Stromal cell of bone marrow (primary cell): ENCODE results near the gene HAPSTR1.

ENCODE experiments used
- DNase-seq: peaks from one replicate; pipeline ENCODE4 v3.0.0-alpha.2; 2012; ENCODE audit warnings: low read depth

HAPSTR1 gene

DNA sequence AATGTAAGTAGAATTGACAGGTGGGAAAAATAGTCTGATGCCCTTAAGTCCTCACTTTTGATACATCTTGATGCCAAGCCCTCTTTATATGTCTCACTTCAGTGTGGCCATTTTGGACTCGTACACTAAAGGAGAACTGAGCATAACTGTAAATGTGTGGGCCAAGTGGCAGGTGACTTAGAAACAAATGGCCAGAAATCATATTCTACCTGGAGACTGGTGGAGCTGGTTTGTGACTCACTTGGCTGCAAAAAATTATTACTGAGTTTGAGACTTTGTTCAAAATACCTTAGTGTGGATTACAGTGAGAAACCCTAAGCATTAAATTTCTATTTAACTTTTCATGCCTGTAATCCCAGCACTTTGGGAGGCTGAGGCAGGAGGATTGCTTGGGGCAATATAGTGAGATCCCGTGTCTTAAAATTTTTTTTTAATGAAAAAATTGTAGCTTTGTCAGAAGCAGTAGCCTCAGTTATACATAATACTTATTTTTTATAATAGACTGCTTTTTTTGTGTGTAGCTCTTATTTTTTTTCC, 5.0 kb downstream of the HAPSTR1 start:
- no peak for DNase-seq

DNA sequence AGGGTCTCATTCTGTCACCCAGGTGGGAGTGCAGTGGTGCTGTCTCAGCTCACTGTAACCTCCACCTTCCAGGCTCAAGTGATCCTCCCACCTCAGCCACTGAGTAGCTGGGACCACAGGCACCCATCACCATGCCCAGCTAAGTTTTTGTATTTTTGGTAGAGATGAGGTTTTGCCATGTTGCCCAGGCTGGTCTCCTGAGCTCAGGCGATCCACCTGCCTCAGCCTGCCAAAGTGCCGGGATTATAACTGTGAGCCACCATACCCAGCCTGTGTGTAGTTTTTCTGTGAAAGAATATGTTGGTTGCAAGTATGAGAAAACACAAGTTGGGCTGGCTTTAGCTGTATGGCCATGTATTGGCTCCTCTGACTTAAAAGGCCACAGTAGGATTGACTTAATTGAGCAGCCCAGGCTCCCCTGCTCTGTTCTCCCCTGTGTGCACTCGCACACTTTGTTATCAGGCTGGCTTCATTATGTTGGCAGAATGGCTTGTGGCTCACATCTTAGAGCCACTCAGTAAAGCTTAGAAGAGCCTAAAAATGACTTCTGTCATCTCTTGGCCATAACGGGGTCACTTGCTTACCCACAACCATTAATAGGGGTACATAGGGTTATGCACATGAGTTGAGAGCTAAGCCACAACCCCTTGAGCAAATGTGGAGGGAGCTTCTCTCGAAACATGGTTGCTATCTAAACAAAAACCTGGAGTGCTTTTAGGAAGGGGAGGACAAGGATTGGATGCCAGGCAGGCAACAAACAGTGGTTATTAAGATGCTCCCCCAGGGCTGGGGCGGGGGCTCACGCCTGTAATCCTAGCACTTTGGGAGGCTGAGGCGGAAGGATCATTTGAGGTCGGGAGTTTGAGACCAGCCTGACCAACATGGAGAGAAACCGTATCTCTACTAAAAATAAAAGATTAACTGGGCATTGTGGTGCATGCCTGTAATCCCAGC, 6.1 kb downstream of the HAPSTR1 start:
- no peak for DNase-seq

- no peak for DNase-seq
Observed at GRCh38 chr16:9098377-9099090, 7.1 kb downstream of the HAPSTR1 start.

DNA sequence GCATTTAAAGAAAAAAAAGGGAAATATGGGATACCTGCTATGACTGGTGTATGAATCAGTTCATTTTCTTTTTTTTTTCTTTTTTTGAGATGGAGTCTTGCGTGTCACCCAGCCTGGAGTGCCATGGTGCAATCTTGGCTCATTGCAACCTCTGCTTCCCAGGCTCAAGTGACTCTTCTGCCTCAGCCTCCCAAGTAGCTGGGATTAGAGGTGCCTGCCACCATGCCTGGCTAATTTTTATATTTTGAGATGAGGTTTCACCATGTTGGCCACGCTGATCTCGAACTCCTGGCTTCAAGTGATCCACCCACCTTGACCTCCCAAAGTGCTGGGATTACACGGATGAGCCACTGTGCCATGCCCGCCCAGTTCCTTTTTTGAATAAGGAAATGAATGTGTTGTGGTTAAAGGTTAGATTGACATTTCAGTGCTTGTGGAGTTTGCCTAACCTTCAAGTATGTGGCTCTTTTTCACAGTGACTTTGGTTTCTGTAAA, 7.7 kb downstream of the HAPSTR1 start:
- DNase-seq = no peak

GRCh38 chr16:9102379-9102778, 10.9 kb downstream of the HAPSTR1 start:
- peak; percentile 53 for DNase-seq

DNA sequence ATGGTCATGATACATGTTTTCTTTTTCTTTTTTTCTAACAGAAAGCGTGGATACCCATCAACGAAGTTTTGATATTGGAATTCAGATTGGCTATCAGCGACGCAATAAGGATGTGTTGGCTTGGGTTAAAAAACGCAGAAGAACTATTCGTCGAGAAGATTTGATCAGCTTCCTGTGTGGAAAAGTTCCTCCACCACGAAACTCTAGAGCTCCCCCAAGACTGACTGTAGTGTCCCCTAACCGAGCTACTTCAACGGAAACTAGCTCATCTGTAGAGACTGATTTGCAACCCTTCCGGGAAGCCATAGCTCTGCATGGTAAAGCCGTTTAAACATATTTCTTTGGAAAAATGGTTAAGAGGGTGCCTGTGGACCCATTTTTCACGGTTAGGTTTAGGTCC, 11.5 kb downstream of the HAPSTR1 start:
- DNase-seq = no peak

- DNase-seq = no peak
Observed at GRCh38 chr16:9103546-9103945, 12.1 kb downstream of the HAPSTR1 start.

DNA sequence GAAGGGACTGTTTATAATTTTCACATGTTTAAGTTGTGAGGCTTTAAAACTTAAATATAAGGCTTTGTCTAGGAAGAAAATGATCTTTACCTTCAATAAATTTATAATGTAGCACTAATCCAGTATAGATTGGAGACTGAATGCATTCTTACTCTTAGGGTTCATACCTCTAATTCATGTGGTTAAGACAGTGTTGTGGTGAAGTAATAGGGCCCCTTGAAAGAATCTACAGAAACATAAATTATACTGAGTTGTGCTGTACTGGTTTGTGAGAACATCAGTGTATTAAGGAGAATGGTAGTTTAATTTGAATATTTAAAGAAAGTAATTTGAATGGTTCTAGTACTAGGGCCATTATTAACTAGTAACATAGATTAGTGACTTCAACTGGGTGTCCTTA, 13.7 kb downstream of the HAPSTR1 start:
- DNase-seq = no peak

- no peak for DNase-seq
Observed at GRCh38 chr16:9107025-9107970, 15.9 kb downstream of the HAPSTR1 start.

GRCh38 chr16:9109255-9109654, 17.8 kb downstream of the HAPSTR1 start:
- no peak for DNase-seq

- no peak for DNase-seq
Observed at GRCh38 chr16:9112166-9112843, 20.9 kb downstream of the HAPSTR1 start.

- DNase-seq = no peak
Observed at GRCh38 chr16:9112844-9113186, 21.4 kb downstream of the HAPSTR1 start.

DNA sequence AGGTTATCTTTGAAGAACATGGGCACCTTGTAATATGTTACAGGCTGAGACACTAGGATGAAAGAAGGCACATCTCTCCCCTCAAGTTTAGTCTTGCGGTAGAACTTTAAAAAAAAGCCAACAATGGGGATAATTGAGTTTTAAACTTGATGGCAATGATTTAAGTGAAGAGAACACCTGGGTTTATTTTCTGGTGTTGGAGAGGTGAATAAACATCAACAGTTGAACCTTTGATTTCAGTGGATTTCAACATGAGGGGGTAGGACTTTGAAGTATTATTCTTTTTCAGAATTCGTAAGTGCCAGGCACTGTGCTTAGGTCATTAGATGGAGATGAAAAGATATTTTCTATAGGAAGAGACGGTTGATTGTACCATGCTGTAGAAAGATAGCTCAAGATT, 22.3 kb downstream of the HAPSTR1 start:
- no peak for DNase-seq

GRCh38 chr16:9114112-9114511, 22.7 kb downstream of the HAPSTR1 start:
- no peak for DNase-seq

- DNase-seq = no peak
Observed at GRCh38 chr16:9114842-9115241, 23.4 kb downstream of the HAPSTR1 start.

GRCh38 chr16:9115277-9115676, 23.8 kb downstream of the HAPSTR1 start:
- no peak for DNase-seq

GRCh38 chr16:9116141-9116540, 24.7 kb downstream of the HAPSTR1 start:
- DNase-seq = no peak

DNA sequence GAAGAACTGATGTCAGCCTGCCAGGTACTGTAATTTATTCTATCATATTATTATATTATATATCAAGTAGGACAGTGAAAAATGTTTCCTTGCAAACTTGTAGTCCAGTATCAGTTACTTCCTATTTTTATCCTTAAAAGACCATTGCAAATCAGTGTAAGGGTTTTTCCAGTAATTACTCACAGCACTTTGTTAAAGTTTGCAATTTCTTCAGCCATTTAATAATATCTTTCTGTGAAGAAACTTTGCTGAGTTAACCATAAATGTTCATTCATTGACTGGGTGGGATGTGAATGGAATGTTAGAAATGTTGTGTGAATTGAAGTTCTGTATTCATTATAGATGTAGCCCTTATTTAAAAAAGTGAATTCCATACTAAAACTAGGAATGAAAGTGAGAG, 26.7 kb downstream of the HAPSTR1 start:
- no peak for DNase-seq

- DNase-seq = peak; percentile 95
Observed at GRCh38 chr16:9119795-9120194, 28.4 kb downstream of the HAPSTR1 start.

DNA sequence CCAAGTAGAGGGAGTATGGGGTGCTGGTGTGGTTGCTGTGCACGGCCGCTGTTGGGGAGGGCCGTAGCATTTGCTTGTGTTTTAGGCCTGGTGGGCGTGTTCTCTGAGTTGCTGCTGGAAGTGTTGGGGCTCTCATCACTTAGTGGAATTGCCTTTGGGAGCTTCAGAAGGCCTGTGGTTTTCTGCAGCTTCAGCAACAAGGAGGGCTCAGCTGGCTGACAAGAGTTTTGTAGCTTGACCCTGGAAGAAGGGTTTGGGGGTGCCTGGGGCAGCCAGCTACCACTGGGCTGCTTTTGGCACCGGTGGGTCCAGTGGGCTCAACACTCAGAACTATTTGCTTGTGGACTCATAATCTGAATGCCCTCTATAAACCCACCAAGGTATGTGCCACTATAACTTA, 30.9 kb downstream of the HAPSTR1 start:
- DNase-seq = no peak

- DNase-seq = no peak
Observed at GRCh38 chr16:9122969-9123368, 31.5 kb downstream of the HAPSTR1 start.
